Measurements from ENCODE around the gene MUSTN1.

DNA sequence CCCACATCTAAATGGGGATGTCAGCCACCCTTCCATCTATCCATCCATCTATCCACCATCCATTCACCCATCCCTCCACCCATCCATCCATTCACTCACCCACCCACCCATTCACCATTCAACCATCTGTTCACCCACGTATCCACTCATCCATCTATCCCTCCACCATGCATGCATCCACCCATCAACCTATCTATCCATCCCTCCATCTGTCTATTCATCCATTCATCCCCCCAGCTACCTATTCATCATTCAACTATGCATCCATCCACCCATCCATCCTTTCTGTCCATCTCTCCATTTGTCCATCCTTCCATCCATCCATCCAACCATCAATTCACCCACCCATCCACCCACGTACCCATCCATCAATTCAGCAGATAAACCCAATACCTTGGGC, 25.7 kb downstream of the MUSTN1 start:
- TF ChIP-seq CTCF (conservative IDR thresholded peaks at IDR 0.05; ENCODE audit: low read length), result no peak
- no peak for TF ChIP-seq EZH2phosphoT487 (IDR thresholded peaks at IDR 0.05; ENCODE audit: borderline replicate concordance)
